Gastrocnemius medialis (tissue), 4 donors: Measurements from ENCODE around the gene SARS2.

Source experiments
- CTCF ChIP-seq, 5 experiments: fragments of 450-650 bp in 3 of 5; fragments of 200-600 bp in 2 of 5; sonication (generic) in 2 of 5; IDR thresholded peaks in 4 of 5; conservative IDR thresholded peaks in 1 of 5; 1 replicate in 4 of 5; 2 replicates in 1 of 5; pipeline ENCODE4 v1.5.1; 2016 to 2019; ENCODE audit warnings: antibody characterized with exemption in 5 of 5, mild to moderate bottlenecking in 3 of 5, moderate library complexity in 3 of 5
- POLR2A ChIP-seq, 2 donors: fragments of 450-650 bp; IDR thresholded peaks; one replicate each; pipeline ENCODE4 v1.6.1; 2017; ENCODE audit warnings: antibody characterized with exemption in 2 of 2, mild to moderate bottlenecking in 2 of 2, moderate library complexity in 2 of 2

- TF ChIP-seq POLR2A (IDR thresholded peaks at IDR 0.05) (no peak), CTCF (IDR thresholded peaks at IDR 0.05 in 4 of 5, conservative IDR thresholded peaks at IDR 0.05 in 1 of 5) (no peak)
These were observed 19.2 kb upstream of the SARS2 start for GRCh38 chr19:38949580-38950367.
